Measurements from ENCODE around the gene YPEL2.
A peak's percentile ranks its signal among the peaks of the same experiment; 100 is the strongest.

Gene YPEL2

DNA sequence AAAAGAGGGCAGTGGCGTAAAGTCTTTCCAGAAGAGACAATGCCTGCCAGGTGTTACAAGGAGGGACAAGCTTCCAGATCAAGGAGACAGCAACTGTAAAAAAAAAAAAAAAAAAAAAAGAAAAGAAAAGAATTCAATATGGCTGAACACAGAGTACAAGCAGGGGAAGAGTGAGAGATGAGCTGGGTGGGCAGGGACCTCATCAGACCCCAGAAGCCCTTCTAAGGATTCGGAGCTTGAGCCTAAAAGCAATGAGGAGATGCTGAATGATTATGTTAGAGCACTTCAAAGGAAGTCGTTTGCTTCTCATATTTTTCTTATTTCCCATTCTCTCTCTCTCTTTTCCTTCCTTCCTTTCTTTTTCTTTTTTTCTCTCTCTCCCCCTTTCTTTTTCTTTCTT, 103.0 kb downstream of the YPEL2 start:
- no peak for DNase-seq

- no peak for DNase-seq
Measured at GRCh38 chr17:59435238-59435637, 103.8 kb downstream of the YPEL2 start.

DNA sequence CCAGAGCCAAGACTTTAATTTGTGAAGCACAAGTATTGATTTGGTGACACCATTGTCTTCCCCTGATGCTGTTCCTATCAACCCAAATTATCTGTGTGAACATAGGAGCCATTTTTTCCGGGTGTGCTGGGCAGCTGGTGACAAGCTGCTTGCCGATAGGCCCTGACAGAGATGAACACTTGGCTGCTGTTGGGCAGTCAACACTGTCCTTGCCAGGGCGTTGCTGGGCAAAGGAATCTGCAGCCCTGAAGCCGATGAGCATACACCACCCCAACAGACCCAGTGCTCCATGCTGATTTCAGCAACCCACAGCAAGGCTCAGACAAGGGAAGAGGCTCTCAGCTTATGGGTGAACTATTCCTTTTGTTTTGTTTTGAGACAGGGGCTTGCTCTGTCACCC, 105.4 kb downstream of the YPEL2 start:
- DNase-seq: no peak

GRCh38 chr17:59437791-59438281, 106.4 kb downstream of the YPEL2 start:
- DNase-seq: peak in 1 of 2 experiments; percentile 65

DNA sequence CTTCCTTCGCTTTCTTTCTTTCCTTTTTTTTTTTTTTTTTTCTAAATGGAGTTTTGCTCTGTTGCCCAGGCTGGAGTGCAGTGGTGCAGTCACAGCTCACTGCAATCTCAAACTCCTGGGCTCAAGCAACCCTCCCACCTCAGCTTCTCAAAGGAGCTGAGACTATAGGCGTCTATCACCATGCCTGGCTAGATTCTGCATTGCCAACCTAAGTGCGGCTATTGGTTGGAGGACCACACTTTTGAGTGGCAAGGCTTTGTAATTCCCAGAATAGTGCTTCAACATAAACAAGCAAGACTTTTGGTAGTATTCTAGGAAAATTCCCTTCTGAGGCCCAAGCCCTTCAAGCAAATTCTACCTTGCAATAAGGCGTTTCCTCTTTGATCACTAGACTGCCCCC, 107.8 kb downstream of the YPEL2 start:
- no peak for DNase-seq

GRCh38 chr17:59439741-59440211, 108.3 kb downstream of the YPEL2 start:
- DNase-seq: no peak

DNA sequence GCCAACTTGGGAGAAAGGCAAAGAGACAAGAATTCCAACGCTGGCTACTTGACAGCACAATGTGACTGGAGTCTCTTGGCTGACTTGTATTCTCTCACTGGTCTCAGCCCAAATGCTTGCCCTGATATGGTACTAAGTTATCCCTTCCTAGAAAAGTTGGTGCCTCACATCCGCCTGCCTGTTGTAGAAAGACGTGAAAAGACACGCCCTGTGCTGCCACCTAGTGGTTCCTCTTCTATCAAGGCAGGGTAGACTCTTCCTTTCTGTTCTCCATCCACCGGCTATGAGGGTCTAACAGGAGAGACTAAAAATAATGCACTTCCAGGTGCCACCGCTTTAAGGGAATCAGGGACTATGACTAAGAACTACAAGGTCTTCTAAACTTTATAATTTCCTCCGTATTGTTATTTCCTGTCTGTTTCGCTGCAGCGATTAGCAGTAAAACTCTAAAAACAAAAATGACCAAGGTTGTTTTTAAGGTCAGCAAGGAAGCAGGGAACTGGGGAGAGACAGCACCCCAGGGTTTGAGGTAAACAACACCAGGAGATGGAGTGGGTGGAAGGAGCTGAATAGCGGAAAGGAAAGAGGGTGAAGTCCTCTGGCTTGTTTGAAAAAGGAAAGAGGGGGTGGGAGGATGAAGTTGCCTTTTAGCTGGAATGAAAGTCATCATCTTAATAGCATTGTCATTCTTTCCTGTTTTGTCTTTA, 109.5 kb downstream of the YPEL2 start:
- DNase-seq: peak; percentile 85 to 93

GRCh38 chr17:59441464-59442096, 110.1 kb downstream of the YPEL2 start:
- DNase-seq: no peak

- DNase-seq: no peak
Measured at GRCh38 chr17:59443106-59443505, 111.7 kb downstream of the YPEL2 start.

Measured in NCI-H524 (cell line).